Lung microvascular endothelial cell (primary cell): ENCODE data around the gene MATN1. TPM values are rescaled to one million over a fixed set of nuclear protein-coding genes. Genes with fewer than 3 reads are reported as not detected.

Experiments used
- DNase-seq, 2 donors: peaks; one replicate each; pipeline versions ENCODE4 v3.0.0 to v3.0.0-alpha.2; 2010; ENCODE audit warnings: low read depth in 2 of 2
- total RNA-seq: library from RNA; depleted of rRNA; stranded (reverse); fragments of >200 nt; gene quantifications from 2 replicates; pipeline ENCODE4 v1.2.1, GENCODE V29; 2014

Gene MATN1
- total RNA-seq, 1 donor from 2014 or later: under 0.01 TPM

DNA sequence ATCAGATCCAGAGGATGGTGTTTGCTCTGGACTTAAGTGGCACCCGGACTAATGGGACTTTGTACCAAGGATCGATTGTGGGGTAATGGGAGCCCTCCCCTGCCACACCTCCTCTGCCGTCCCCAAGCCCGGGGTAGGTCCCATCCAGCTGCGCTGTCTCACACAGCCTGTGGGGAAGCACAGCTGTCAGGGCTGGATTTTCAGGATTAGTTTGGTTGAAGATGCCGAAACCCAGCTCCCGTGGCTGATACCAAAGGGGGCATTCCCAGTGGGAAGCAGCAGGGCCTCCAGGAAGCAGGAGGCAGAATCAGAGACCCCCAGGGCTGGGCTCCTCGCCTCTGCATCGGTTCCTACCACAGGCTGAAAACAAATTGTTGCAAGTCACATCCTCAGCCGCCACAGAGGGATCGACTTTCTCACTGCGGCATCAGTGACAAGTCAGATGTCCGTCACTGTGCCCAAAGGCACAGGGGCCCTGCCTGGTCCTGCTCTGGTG, 59.7 kb downstream of the MATN1 start:
- no peak for DNase-seq

DNA sequence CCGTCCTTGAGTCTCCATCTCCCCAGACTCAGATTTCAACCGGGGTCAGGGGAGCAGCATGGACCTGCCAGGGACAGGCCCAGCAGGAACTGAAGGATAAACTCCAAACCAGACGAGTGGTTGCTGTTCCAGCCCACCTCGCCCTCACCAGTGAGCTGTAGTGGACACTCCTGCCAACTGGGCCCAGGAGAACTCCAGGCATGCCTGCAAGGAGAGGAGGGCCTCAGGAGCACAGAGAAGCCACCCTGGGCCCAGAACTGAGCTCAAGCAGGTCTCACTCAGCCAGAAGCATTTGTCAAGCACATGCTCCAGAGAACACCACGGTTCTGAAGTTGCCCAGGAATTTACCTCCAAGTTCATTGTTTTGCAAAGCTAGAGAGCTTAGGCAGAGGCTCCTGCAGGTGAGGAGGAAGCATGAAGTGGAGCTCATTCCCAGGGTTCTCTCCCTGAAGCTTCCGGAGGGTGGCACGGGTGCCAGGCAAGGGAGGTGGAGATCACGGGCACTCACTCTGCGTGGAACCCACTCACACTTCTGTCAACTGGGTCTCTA, 61.0 kb downstream of the MATN1 start:
- DNase-seq: no peak

DNA sequence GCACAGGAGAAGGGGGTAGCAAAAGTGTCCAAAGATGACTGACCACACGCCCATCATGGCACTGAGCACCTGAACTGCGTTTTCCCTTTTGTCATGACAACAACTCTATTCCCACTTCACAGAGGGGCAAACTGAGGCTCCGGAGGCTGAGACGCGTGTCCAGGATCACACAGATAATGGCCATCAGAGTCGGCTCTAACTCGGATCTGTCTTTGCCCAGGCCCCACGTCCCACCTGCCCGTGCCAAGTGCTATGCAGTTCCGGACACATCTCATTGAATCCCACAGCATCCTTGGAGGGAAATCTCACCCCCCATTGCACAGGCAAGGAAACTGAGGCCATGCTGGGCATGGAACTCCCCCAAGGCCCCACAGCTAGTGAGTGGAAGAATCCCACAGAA, 62.1 kb downstream of the MATN1 start:
- DNase-seq: no peak

Other genes starting within 250 kb of the MATN1 start
- 33.8 and 66.7 TPM in 2 replicates for gene LAPTM5, start 34.2 kb upstream of the MATN1 start, total RNA-seq
- gene SDC3, start 185.2 kb upstream of the MATN1 start, total RNA-seq: 20.9 and 42.9 TPM in 2 replicates